Measurements from ENCODE around the gene CUL3. TPM values are rescaled to one million over a fixed set of nuclear protein-coding genes. Genes with fewer than 3 reads are reported as not detected.
A peak's percentile ranks its signal among the peaks of the same experiment; 100 is the strongest.

The CUL3 gene
- total RNA-seq, 2 donors from 2014 or later, result 86.4 to 103 TPM

DNA sequence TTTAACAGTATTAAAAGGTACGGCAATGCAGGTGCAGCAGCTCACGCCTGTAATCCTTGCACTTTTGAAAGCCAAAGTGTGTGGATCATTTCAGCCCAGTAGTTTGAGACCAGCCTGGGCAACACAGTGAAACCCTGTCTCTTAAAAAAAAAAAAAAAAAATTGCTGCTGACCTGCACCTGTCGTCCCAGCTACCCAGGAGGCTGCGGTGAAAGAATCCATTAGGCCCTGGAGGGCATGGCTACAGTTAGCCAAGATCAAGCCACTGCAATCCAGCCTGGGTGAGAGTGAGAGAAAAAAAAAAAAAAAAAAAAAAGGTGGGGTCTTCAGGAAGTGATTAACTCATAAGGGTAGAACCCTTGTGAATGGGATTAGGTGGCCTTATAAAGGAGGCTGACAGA, 12.8 kb downstream of the CUL3 start:
- Mint-ChIP-seq H3K36me3 (peaks cover 7% of the 10 kb centered on the region), H3K4me1 (ENCODE audit: low read depth in 2 of 2) (peaks cover 45 to 66% of the 10 kb centered on the region in 2 donors), H3K4me3 (no peak overlapping the region), H3K9me3 (no peaks in the 10 kb centered on the region), H3K27me3 (no peaks in the 10 kb centered on the region), H3K27ac (peak overlapping the region in 1 of 2 donors; percentile 57)
- DNase-seq (ENCODE audit: low spot score) (no peak), ATAC-seq (no peak)

DNA sequence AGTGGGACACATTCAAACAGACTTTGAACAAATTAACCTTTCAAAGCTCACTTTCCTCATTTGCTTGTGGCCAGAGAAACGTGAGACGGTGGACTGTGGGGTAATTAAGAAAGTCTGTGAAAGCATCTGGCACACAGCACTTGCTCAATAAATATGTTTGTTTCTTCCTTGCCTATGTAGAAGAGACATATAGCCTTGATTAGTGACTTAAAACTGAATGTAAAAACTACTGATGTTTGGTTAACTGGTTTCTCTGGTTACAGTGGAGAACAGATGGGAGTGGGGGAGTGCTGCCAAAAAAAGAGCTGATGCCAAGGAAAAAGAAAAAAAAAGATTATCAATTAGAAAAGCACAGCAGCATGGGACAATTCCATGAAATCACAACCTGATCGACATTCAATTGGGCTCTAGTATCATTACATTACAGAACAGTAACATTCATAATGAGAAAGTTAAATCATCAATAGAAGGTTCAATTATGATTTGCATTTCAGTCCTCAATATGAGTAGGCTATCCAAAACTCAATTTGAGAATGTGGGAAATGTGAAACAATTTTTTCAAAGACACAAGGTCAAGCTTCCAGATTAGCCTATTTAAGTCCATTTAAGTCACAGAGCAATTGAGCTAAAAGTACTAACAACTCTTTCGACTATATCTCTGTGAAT, 14.7 kb downstream of the CUL3 start:
- no peaks in the 10 kb centered on the region for H3K27me3 Mint-ChIP-seq
- H3K4me3 Mint-ChIP-seq, result peak overlapping the region; percentile 35
- H3K36me3 Mint-ChIP-seq, result peaks cover 7% of the 10 kb centered on the region
- DNase-seq (ENCODE audit: low spot score) (no peak), ATAC-seq (peak in 1 of 2 donors; percentile 76)
- H3K4me1 Mint-ChIP-seq (ENCODE audit: low read depth in 2 of 2), result peaks cover 46 to 66% of the 10 kb centered on the region in 2 donors
- H3K9me3 Mint-ChIP-seq, result no peaks in the 10 kb centered on the region
- H3K27ac Mint-ChIP-seq, result peak overlapping the region; percentile 5 to 48

DNA sequence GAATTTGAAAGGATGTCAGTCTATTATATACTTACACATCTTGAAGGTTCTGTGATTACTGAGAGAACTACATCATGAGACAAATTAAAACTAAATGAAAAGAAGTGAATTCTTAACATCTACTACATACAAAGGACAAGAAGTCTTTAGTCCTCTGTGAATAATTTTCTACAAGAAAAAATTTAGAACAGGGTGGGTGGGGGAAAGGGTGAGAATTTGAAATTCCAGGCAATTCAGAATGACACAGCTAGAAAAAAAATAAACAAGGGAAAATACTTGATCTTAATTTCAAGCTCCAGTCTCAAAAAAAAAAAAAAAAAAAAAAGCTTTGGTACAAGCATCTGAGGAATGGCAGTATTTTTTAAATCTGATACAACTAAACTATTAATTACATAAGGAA, 15.5 kb downstream of the CUL3 start:
- no peak overlapping the region for H3K4me3 Mint-ChIP-seq
- H3K36me3 Mint-ChIP-seq, result peaks cover 7% of the 10 kb centered on the region
- peaks cover 45 to 66% of the 10 kb centered on the region in 2 donors for H3K4me1 Mint-ChIP-seq (ENCODE audit: low read depth in 2 of 2)
- no peak for DNase-seq (ENCODE audit: low spot score)
- H3K27me3 Mint-ChIP-seq, result no peaks in the 10 kb centered on the region
- H3K27ac Mint-ChIP-seq, result peak overlapping the region in 1 of 2 donors; percentile 48
- ATAC-seq, result no peak
- H3K9me3 Mint-ChIP-seq, result no peaks in the 10 kb centered on the region

DNA sequence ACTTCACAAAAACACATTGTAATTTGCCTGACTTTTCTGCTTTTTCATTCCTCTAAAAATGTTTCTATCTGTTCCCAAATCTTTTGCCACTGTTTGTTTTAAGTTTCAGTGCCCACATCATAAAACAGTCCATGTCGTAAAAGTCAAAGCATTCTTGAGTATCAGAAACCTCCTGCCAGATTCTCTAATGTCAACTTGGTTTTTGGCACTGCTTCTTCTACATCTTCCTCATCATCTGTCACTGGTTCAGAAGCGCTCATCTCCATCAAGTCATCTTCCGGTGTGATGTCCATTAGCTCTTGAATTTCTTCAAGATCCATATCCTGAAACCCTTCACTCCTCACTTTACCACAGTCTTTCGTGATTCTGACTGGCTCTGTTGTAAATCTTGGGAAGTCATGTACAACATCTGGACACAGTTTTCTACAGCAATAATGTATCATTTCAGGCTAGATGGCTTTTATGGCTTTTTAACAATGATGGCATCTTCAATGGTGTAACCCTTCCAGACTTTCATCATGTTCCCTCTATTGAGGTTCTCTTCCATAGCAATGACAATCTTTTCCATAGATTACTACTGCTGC, 19.6 kb downstream of the CUL3 start:
- DNase-seq (ENCODE audit: low spot score), result no peak
- no peak for ATAC-seq
- H3K36me3 Mint-ChIP-seq, result peaks cover 7% of the 10 kb centered on the region
- no peaks in the 10 kb centered on the region for H3K27me3 Mint-ChIP-seq
- no peak overlapping the region for H3K4me3 Mint-ChIP-seq
- H3K27ac Mint-ChIP-seq, result peak overlapping the region in 1 of 2 donors; percentile 1
- peaks cover 43 to 57% of the 10 kb centered on the region in 2 donors for H3K4me1 Mint-ChIP-seq (ENCODE audit: low read depth in 2 of 2)
- H3K9me3 Mint-ChIP-seq, result no peaks in the 10 kb centered on the region

DNA sequence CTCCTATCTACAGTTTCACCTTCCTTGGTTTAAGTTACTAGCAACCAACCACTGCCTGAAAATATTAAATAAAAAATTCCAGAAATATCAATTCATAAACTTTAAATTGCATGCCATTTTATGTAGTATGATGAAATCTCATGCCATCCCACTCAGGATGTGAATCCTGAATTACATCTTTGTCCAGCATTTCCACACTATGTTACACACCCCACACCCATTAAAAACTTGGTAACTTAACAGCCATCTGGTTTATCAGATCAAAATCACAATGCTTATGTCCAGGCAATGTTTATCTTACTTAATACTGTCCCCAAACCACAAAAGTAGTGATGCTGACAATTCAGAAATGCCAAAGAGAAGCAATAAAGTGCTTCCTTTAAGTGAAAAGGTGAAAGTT, 21.6 kb downstream of the CUL3 start:
- Mint-ChIP-seq H3K4me3 (no peak overlapping the region), H3K4me1 (ENCODE audit: low read depth in 2 of 2) (peaks cover 38 to 50% of the 10 kb centered on the region in 2 donors), H3K27ac (no peak overlapping the region), H3K36me3 (peaks cover 7% of the 10 kb centered on the region), H3K9me3 (no peaks in the 10 kb centered on the region), H3K27me3 (no peaks in the 10 kb centered on the region)
- DNase-seq (ENCODE audit: low spot score), result no peak
- ATAC-seq, result no peak

DNA sequence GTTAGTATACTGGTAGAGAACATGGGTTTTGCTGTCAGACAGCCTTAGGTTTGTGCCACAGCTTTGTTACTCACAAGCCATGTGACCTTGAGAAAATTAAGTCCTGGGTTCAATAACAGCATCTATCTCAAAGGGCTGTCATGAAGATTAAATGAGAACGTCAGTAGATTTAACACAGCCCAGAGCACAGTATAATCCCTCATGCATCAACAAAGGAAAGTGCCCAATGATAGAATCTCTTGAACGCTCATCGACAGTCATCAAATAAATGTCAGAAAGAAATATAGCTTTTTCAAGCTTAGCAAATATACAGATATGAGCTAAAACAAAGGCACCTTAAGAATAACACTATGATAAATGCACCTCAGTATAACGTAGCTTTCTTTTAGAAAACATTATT, 22.3 kb downstream of the CUL3 start:
- no peak overlapping the region for H3K27ac Mint-ChIP-seq
- ATAC-seq (no peak), DNase-seq (ENCODE audit: low spot score) (no peak)
- H3K9me3 Mint-ChIP-seq, result no peaks in the 10 kb centered on the region
- H3K4me1 Mint-ChIP-seq (ENCODE audit: low read depth in 2 of 2), result peaks cover 40 to 52% of the 10 kb centered on the region in 2 donors
- H3K36me3 Mint-ChIP-seq, result peaks cover 3% of the 10 kb centered on the region
- H3K4me3 Mint-ChIP-seq, result no peak overlapping the region
- H3K27me3 Mint-ChIP-seq, result no peaks in the 10 kb centered on the region

DNA sequence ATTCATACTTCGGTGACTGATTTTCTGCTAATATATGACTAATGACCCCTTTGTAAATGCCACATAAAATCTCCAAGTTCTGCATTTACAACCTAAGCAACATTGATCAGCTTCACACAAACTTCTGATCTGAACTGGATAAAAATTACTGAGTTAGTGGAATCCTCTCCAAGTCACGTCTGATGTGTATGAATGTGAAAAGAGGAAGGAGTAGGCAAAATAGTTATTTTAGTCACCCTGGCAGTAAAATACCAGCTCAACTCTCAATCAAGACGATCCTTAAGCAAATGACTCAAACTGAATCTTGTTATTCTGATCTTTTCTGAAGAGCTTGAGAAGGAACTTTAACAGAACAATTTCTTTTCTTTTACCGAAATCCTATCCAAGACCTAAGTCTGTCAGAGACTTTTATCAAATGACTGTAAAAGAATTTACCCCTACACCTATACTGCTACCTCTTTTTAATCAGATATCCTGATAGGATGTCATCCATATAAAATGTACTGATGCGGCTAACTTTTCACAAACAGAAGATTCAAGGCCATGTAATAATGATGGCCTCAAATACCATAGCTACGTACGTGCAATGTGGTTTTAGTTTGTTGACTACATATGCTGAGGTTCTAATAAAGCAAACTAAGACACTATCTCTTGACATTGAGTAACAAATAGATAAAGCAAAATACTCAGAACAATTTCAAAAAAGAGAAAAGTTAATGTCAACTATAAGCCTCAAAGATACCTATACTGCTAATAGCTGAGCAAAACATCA, 23.7 kb downstream of the CUL3 start:
- Mint-ChIP-seq H3K4me3 (no peak overlapping the region), H3K27ac (no peak overlapping the region), H3K4me1 (ENCODE audit: low read depth in 2 of 2) (peaks cover 36 to 43% of the 10 kb centered on the region in 2 donors), H3K36me3 (no peaks in the 10 kb centered on the region), H3K9me3 (no peaks in the 10 kb centered on the region), H3K27me3 (no peaks in the 10 kb centered on the region)
- peak in 1 of 2 donors; percentile 31 for ATAC-seq
- no peak for DNase-seq (ENCODE audit: low spot score)

DNA sequence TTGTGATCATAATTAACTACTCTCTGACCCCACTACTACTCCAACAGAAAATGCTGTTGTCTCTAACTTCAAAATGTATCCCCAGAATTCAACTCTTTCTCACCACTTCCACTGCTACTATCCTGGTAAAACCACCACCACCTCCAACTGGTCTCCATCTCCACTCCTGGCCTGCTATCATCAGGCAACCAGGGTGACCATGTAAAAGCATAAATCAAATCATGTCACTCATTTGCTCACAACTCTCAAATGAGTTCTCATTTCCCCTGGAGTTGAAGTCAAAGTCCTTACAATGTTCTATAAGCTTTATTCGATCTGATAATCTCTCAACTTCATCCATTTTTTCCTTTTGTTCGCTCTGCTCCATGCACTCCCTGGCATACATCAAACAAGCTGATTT, 24.6 kb downstream of the CUL3 start:
- Mint-ChIP-seq H3K27me3 (no peaks in the 10 kb centered on the region), H3K4me1 (ENCODE audit: low read depth in 2 of 2) (peaks cover 33 to 46% of the 10 kb centered on the region in 2 donors), H3K9me3 (no peaks in the 10 kb centered on the region), H3K4me3 (no peak overlapping the region), H3K27ac (no peak overlapping the region), H3K36me3 (peaks cover 5% of the 10 kb centered on the region)
- ATAC-seq (no peak), DNase-seq (ENCODE audit: low spot score) (no peak)

DNA sequence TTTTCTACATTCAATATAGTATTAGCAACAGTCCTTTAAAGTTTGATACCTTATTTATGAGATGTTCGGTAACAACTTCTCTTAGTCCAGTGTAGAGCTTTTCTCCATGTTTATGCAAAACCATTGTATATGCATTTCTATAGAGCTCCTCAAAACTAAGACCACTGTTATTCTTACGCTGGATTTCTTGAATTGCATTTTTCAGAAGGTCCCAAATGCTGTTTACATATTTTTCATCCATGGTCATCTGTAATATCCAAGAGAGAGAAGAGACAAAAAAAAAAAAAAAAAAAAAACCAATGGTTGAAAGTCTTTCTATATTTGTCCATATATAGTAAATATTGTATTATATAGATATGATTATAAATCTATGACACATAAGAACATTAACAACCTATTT, 27.6 kb downstream of the CUL3 start:
- Mint-ChIP-seq H3K27ac (no peak overlapping the region), H3K9me3 (no peaks in the 10 kb centered on the region), H3K36me3 (peaks cover 5% of the 10 kb centered on the region), H3K4me3 (no peak overlapping the region), H3K4me1 (ENCODE audit: low read depth in 2 of 2) (peaks cover 25 to 40% of the 10 kb centered on the region in 2 donors), H3K27me3 (no peaks in the 10 kb centered on the region)
- no peak for DNase-seq (ENCODE audit: low spot score)
- ATAC-seq, result no peak

DNA sequence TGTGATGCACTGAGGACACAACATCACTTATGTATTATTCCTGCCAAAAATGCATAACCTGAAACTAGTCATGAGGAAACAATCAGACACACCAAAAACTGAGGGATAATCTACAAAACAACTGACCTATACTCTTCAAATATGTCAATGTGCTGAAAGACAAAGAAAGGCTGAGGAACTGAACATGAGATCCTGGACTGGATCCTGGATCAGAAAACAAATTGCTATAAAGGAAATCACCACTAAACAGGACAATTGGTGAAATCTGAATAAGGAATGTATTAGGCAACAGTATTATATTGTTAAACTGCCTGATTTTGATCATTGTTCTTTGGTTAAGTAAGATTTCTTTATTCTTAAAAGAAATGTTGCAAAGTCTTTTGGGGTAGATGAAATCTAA, 28.8 kb downstream of the CUL3 start:
- no peak for DNase-seq (ENCODE audit: low spot score)
- Mint-ChIP-seq H3K4me1 (ENCODE audit: low read depth in 2 of 2) (peaks cover 26 to 35% of the 10 kb centered on the region in 2 donors), H3K4me3 (no peak overlapping the region), H3K36me3 (peaks cover 5% of the 10 kb centered on the region), H3K27me3 (no peaks in the 10 kb centered on the region), H3K9me3 (no peaks in the 10 kb centered on the region), H3K27ac (no peak overlapping the region)
- ATAC-seq, result no peak

DNA sequence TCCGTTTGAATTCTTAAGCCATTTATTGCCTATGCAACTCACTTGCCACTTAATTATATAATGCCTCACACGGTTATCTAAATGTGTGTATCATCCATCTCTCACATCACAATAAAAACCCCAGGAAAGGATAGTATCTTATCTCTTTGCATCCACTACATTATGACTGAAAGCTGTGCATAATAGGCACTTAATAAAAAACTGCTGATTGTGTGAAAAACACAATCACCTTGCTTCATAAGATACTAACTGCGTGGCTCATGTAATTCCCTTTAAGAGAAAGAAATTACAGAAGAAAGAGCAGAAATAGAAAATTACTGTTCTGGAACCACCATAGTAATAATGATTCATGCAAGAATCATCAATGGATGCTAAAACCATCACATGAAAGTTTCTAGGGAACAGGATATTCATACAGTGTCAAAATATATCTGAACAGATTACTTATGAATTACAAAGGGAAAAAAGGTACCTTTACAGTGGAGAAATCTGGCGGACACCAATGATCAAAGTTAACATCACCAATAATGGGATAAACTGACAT, 29.3 kb downstream of the CUL3 start:
- peaks cover 5% of the 10 kb centered on the region for H3K36me3 Mint-ChIP-seq
- peaks cover 26 to 35% of the 10 kb centered on the region in 2 donors for H3K4me1 Mint-ChIP-seq (ENCODE audit: low read depth in 2 of 2)
- no peak overlapping the region for H3K4me3 Mint-ChIP-seq
- no peaks in the 10 kb centered on the region for H3K27me3 Mint-ChIP-seq
- DNase-seq (ENCODE audit: low spot score), result no peak
- ATAC-seq, result no peak
- H3K9me3 Mint-ChIP-seq, result no peaks in the 10 kb centered on the region
- no peak overlapping the region for H3K27ac Mint-ChIP-seq

DNA sequence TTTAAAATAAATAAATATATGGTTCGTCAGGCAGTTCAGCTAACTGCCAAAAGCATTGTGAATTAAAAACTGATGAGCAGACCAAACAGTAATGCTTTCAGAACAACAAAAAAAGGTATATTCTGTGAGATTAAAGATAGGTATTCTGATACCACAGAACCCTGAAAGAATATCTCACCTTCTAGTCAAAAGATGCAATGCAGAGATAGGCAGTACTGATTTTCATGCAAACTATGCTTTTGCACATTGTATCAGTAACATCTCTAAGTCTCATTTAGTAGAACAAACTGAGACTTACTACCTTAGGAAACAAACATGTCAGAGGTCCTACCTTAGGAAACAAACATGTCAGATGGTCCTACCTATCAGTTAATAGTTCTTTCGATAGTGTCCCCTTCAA, 32.4 kb downstream of the CUL3 start:
- H3K4me1 Mint-ChIP-seq (ENCODE audit: low read depth in 2 of 2), result peaks cover 24 to 33% of the 10 kb centered on the region in 2 donors
- peaks cover 5% of the 10 kb centered on the region for H3K36me3 Mint-ChIP-seq
- H3K27ac Mint-ChIP-seq, result no peak overlapping the region

DNA sequence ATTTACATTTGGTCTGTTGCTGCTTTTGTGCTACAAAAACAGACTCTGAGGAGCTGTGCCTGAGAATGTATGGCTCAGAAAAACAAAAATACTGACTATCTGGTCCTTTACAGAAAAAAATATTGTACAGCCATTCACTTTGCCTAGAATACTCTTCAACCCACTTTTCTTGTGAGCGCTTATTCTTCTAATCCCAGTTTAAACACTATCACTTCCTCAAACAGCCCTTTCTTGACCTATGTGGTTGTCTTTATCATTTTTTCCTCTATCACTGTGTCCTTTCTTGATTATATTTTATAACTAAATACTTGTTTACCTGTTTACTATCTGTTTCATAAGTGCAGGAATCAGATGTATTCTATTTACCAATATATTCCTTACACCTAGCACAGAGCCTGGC, 33.5 kb downstream of the CUL3 start:
- Mint-ChIP-seq H3K27me3 (no peaks in the 10 kb centered on the region), H3K9me3 (no peaks in the 10 kb centered on the region), H3K4me3 (no peak overlapping the region), H3K27ac (no peak overlapping the region), H3K4me1 (ENCODE audit: low read depth in 2 of 2) (peaks cover 32 to 41% of the 10 kb centered on the region in 2 donors), H3K36me3 (peaks cover 5% of the 10 kb centered on the region)
- ATAC-seq (no peak), DNase-seq (ENCODE audit: low spot score) (no peak)

More for the DNA sequence above, 32.4 kb downstream of the CUL3 start:
- H3K4me3 Mint-ChIP-seq, result no peak overlapping the region
- ATAC-seq (no peak), DNase-seq (ENCODE audit: low spot score) (no peak)
- no peaks in the 10 kb centered on the region for H3K9me3 Mint-ChIP-seq
- H3K27me3 Mint-ChIP-seq, result no peaks in the 10 kb centered on the region

DNA sequence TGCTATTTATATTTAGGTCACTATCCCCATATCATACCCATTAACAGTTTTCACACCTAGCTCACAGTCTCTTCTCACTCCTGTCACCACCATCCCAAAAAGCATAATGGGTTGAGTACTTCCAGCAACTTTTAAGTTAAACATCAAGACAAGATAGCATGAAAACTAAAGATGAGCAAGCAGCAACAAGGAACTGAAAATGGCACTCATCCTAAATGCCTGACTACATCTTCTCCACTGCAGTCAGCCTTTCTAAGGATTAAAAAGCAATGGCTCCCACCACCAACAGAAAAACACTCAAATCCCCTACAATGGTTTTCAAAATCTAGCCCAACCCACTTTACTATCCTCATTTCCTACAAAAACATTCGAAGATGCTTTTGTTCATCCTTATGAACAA, 38.2 kb downstream of the CUL3 start:
- Mint-ChIP-seq H3K36me3 (no peaks in the 10 kb centered on the region), H3K9me3 (no peaks in the 10 kb centered on the region), H3K4me1 (ENCODE audit: low read depth in 2 of 2) (peaks cover 26 to 32% of the 10 kb centered on the region in 2 donors), H3K27ac (peak overlapping the region; percentile 3 to 24), H3K4me3 (peak overlapping the region; percentile 4), H3K27me3 (no peaks in the 10 kb centered on the region)
- no peak for ATAC-seq
- DNase-seq (ENCODE audit: low spot score), result no peak

Measured in natural killer cell treated with Interleukin-12 subunit alpha and Interleukin-12 subunit beta and Interleukin-15 and Interleukin-18, amount 100 ng/mL, for 72 hours (primary cell).